ENCODE measurements around the gene TEX12.

GRCh38 chr11:112132737-112133136, 34.4 kb upstream of the TEX12 start:
- no peak for TF ChIP-seq POLR2A (IDR thresholded peaks at IDR 0.05)
- TF ChIP-seq CTCF (IDR thresholded peaks at IDR 0.05) = no peak
